GM12891 (cell line): Measurements from ENCODE around the gene MXI1.

Source experiments
- DNase-seq: peaks from one replicate; pipeline ENCODE4 v3.0.0; 2011; ENCODE audit warnings: low spot score; ENCODE audit not compliant: insufficient read length
- FAIRE-seq: peaks from 2 replicates; lab custom pipeline; 2011; peaks lifted over from hg19 to GRCh38; lab: Jason Lieb, UNC
- PAX5 ChIP-seq: IDR thresholded peaks from 2 replicates; pipeline ENCODE4 v1.6.1; 2011; ENCODE audit warnings: low read length, moderate library complexity, mild to moderate bottlenecking; ENCODE audit not compliant: insufficient read depth, severe bottlenecking
- POLR2A ChIP-seq: IDR thresholded peaks from 2 replicates; pipeline ENCODE4 v1.6.1; 2011; ENCODE audit warnings: low read depth, low read length, control low read depth
- POLR2AphosphoS5 ChIP-seq: IDR thresholded peaks from 2 replicates; pipeline ENCODE4 v1.6.1; 2011; ENCODE audit warnings: low read depth, low read length, control low read depth
- POU2F2 ChIP-seq: IDR thresholded peaks from 2 replicates; pipeline ENCODE4 v1.6.1; 2011; ENCODE audit warnings: low read depth, mild to moderate bottlenecking, control low read depth, low read length, moderate library complexity
- SPI1 ChIP-seq: IDR thresholded peaks from 2 replicates; pipeline ENCODE4 v1.6.1; 2011; ENCODE audit warnings: low read depth, low read length, control low read depth
- TAF1 ChIP-seq: IDR thresholded peaks from 2 replicates; pipeline ENCODE4 v1.6.1; 2011; ENCODE audit warnings: low read depth, low read length, control low read depth

Gene MXI1

DNA sequence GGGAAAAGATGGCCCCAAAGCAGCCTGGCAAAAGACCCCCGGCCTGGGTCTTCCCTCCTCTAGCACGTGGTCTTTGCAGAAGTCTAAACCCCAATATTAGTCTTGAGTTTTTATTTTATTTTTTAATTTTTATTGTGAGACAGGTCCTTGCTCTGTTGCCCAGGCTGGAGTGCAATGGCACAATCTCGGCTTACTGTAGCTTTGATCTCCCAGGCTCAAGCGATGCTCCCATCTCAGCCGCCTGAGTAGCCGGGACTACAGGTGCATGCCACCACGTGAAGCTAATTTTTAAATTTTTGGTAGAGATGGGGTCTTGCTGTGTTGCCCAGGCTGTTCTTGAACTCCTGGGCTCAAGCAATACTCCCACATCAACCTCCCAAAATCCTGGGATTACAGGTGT, 40.3 kb upstream of the MXI1 start:
- no peak for TF ChIP-seq SPI1
- TF ChIP-seq POU2F2, result no peak
- TF ChIP-seq POLR2A, result no peak
- no peak for TF ChIP-seq TAF1
- FAIRE-seq (no peak), DNase-seq (no peak)

DNA sequence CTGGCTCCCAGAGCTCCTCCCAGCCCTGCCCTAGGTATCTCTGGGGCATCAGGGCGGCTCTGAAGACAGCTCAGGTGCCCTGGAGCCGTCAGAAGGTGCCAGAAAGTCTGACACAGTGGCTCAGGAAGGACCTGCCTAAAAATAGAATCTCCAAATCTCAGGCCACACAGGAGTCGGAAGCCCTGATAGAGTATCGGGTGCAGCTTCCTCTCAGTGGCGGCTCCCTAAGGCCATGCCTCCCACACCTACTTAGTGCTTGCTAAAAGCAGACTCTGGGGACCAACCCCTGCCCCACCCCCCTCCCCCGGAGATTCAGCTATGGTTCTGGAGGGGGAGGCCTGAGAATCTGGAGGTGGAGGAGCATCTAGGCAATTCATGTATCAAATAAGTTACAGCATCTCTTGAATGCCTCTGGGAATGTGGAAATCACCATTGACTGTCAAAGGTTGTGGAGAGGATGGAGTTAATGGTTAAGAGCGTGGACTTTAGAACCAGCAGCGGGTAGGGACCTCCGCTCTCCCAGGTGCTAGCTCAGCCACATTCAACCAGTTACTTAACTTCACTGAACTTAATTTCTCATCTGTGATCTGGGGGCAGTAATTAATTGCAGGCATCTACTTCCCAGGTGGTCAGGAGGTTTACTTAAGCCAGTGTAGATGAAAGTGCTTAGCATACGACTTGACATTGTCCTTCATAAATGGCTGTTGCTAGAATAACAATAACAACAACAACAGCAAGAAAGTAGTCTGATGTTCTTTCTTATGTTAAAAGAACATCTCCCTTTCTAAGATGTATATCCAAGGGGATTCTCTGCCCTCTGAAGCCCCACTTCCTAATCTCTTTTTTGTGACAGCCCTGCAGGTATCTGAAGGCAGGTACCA, 38.6 kb upstream of the MXI1 start:
- no peak for TF ChIP-seq PAX5
- no peak for DNase-seq
- FAIRE-seq, result peak; percentile 71

DNA sequence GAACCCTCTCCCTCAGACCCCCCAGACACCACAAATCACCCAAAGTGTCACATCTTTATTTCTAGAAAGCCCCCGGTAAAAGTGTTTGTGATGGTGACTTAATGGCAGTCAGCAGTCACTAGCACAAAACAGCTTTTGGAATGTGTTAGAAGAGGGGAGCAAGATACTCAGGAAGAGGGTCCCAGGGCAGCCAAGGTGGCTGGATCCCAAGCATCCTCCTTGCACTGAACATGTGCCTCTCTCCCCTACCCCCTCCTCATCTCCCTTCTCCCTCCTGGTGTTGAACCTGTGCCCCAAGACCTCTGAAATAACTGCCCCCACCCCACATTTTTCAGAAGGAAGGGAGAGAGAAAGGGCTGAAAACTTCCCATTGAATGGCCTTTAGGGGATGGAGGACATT, 37.8 kb upstream of the MXI1 start:
- peak; percentile 33 for FAIRE-seq
- TF ChIP-seq TAF1, result no peak
- no peak for TF ChIP-seq PAX5
- TF ChIP-seq POLR2AphosphoS5, result no peak
- TF ChIP-seq SPI1, result no peak
- no peak for TF ChIP-seq POU2F2
- TF ChIP-seq POLR2A, result no peak

DNA sequence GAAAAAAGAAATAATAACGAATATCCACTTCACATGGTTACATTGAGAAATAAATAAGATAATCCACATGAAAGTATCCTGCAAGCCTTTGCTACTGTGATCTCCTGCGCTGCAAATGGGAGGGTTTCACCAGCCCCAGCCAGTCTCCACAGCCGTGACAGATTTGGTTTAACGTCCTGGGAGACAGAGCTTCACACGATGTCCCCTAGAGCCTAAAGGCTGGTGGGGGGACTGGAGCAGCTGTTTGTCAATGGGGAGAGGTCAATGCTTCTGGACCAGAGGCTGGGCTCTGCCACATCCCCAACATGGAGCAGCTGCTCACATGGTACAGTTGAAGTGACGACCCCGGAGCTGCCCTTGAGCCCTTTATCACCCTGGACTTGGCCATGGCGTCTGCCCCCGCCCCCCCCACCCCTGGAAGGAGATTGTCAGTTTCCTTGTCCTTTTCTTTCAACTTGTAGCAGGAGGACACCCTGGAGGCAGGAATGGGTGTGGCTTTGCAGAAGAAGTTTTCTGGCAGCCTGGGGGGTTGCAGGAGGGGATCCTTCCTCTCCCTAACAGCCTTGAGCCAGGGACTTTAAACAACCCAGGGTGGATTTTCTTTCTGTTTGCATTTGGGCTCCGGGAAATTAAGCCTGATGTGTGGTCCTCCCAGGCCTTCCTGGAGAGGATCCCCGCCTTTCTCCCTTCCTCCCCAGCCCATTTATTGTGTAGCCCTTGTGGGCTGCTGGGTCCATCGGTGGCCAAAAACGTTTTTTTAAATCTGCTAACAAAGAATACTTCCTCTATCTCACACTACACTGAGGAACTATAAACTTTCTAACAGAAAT, 37.0 kb upstream of the MXI1 start:
- DNase-seq, result no peak
- TF ChIP-seq SPI1, result no peak
- no peak for TF ChIP-seq POLR2AphosphoS5
- TF ChIP-seq POU2F2, result no peak
- TF ChIP-seq POLR2A, result no peak
- TF ChIP-seq PAX5, result no peak
- TF ChIP-seq TAF1, result no peak
- no peak for FAIRE-seq

More for the DNA sequence above, 37.8 kb upstream of the MXI1 start:
- no peak for DNase-seq

DNA sequence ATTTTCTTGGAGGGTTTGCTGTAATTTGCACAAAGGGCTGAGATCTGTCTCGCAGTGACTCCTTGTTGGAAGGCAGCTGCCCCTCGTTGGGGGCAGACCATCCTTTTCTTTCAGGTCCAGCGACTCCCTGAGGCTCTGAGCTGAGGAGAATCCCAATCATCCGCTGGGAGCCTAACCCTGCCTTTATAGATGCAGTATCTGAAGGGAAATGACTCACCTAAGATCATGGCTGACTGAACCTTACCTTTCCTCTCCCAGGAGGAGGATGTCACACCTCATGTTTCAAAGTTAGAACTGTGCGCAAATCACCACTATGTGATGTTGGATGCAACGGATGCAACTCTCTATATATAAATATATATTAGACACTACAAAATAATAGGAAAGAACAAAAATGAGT, 36.4 kb upstream of the MXI1 start:
- FAIRE-seq, result no peak
- TF ChIP-seq PAX5 (no peak), POLR2A (no peak), POLR2AphosphoS5 (no peak), TAF1 (no peak), POU2F2 (no peak), SPI1 (no peak)
- DNase-seq, result no peak

DNA sequence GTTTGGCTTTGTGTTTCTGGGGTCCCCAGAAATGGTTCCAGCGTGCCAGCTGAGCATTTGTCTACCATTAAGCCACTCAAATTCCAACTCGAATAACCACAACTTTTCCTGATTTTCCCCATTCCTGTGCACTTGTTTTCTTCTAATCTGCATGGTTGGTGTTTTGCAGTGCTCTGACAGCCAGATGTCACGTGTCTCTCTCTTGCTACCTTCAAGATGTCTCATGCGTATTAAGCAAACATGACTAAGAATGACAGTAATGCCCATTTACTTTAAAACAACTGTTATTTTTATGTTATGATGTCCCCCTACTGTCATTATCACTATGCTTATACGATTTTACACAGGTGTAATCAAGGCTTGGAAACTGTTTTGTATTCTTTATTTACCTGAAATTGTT, 35.2 kb upstream of the MXI1 start:
- TF ChIP-seq POU2F2 (no peak), POLR2AphosphoS5 (no peak), POLR2A (no peak), SPI1 (no peak), PAX5 (no peak), TAF1 (no peak)
- FAIRE-seq, result peak; percentile 73
- DNase-seq, result no peak

- FAIRE-seq (no peak), DNase-seq (no peak)
- no peak for TF ChIP-seq POU2F2
- TF ChIP-seq POLR2A, result no peak
- no peak for TF ChIP-seq PAX5
- no peak for TF ChIP-seq TAF1
- TF ChIP-seq SPI1, result no peak
- no peak for TF ChIP-seq POLR2AphosphoS5
Observed at GRCh38 chr10:110174201-110174600, 33.2 kb upstream of the MXI1 start.

DNA sequence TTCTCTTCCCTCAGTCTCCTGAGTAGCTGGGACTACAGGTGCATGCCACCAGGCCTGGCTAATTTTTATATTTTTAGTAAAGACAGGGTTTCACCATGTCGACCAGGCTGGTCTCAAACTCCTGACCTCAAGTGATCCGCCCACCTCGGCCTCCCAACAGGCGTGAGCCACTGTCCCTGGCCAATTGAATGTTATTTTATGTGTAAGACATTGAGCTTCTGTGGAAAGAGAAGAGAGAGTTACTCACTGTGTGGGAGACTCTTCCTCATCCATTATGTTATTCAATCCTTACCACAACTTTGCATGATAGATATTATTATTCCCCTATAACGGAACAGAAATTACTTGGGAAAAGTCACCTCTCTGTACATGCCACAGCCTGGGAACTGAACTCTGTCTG, 32.6 kb upstream of the MXI1 start:
- TF ChIP-seq PAX5 (no peak), SPI1 (no peak), POLR2AphosphoS5 (no peak), TAF1 (no peak), POLR2A (no peak), POU2F2 (no peak)
- FAIRE-seq (no peak), DNase-seq (no peak)

DNA sequence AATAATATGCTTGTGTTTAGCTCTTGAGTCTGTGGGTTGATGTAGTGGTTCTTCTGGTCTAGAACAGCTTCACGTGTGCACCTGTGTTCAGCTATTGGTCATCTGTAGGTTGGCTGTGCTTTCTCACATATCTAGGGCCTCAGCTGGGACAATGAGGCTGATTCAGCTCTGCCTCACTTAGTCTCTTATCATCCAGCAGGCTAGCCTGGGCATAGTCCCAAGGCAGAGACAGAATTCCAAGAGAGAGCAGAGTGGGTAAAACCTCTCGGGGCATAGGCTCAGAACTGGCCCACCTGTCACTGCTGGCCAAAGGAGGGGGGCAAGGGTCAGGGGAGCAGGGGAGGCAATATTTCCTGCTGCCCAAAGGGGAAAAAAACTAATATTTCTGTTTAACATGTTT, 32.0 kb upstream of the MXI1 start:
- peak; percentile 23 for FAIRE-seq
- no peak for DNase-seq
- no peak for TF ChIP-seq TAF1
- TF ChIP-seq POLR2A, result no peak
- no peak for TF ChIP-seq POU2F2
